ENCODE results near the gene PGK2.
"Not testable (repeated sequence)": the region's sequence is repeated elsewhere in the genome, so short reads cannot be mapped to it uniquely, and the experiment has no call there.

The PGK2 gene

GRCh38 chr6:49787176-49787575 lies at the start of gene PGK2:
Gene PGK2, minus strand, starts transcription at chr6:49787285. Its CDS starts 98 bp downstream, at chr6:49787187.
- no peak for DNase-seq (ENCODE audit: low read depth in 2 of 2)

- DNase-seq (ENCODE audit: low read depth in 2 of 2) = no peak
These were observed 48.1 kb upstream of the PGK2 start for GRCh38 chr6:49835140-49835539.

DNA sequence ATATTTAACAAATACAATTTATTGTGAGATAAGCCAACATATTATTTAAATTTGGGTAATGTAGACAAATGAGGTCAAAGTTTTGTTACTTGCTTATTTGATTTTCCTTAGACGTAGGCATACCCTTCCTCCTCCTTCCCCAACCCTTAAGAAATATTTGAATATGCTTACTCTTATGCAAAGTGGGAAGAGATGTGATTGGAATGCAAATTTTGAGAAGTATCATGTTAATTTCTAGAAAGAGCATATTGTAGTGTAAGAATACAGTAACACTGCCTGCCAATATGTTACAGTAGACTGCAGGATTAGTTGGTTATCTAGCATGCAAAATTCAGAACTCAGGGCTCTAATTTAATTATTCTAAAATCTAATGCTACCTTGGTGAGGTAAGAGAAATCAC lies 46.3 kb upstream of the PGK2 start:
- DNase-seq (ENCODE audit: low read depth in 2 of 2) = no peak

GRCh38 chr6:49826743-49827406 lies 39.8 kb upstream of the PGK2 start:
- no peak for DNase-seq (ENCODE audit: low read depth in 2 of 2)

DNA sequence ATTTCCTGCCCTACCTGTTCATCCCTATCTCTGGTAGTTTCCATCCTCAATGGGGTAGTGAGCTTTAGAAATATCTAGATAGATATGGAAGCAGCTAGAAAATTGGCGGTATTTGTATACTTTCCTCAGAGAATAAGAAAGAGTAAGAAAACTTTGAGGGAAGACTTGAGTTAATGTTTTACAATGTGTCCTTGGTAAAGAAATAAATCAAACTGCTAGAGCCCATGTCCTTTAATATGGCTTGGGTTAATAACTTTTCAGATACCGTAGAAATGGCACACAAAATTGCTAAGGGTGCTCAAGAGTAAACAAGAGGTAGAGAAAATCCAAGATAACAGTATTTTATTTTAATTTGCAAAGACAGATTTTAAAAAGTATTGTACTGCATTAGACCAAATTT lies 28.1 kb upstream of the PGK2 start:
- no peak for DNase-seq (ENCODE audit: low read depth in 2 of 2)

- DNase-seq (ENCODE audit: low read depth in 2 of 2) = no peak
These were observed 26.2 kb upstream of the PGK2 start for GRCh38 chr6:49813248-49813647.

DNA sequence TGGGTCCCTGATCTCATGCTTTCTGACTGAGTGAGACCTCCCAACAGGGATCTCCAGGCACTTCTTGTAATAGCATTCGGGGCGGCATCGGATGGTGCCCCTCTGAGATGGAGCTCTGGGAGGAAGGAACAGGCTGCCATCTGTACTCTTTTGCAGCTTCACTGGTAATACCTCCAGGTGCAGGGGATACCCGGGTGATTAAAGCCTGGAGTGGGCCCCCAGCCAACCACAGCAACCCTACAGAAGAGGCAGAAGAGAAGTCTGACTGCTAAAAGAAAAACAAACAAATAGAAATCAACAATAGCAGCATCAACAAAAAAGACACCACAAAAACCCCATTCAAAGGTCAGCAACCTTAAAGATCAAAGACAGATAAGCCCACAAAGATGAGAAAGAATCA lies 19.1 kb upstream of the PGK2 start:
- DNase-seq (ENCODE audit: low read depth in 2 of 2) = no peak

DNA sequence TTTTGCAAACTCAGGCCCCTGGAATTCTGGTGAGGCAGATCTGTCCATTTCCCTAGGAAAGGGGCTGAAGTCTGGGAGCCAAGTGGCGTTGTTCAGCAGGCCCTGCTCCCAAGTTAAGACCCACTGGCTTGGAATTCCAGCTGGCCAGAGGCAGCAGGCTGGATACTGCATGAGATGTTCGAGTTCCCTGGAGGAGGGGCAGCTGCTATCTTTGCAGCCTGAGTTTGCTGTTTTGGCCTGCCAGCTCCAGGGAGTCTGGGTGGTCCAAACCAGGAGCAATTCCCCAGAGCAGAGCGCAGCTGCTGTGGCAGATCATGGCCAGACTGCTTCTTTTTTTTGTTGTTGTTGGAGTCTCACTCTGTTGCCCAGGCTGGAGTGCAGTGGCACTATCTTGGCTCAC lies 18.2 kb upstream of the PGK2 start:
- DNase-seq (ENCODE audit: low read depth in 2 of 2) = no peak

GRCh38 chr6:49801525-49801924 lies 14.4 kb upstream of the PGK2 start:
- DNase-seq (ENCODE audit: low read depth in 2 of 2) = no peak

- DNase-seq (ENCODE audit: low read depth in 2 of 2) = no peak
These were observed 12.0 kb upstream of the PGK2 start for GRCh38 chr6:49799090-49799489.

- not testable (repeated sequence) for DNase-seq (ENCODE audit: low read depth in 2 of 2)
These were observed 9.9 kb upstream of the PGK2 start for GRCh38 chr6:49796842-49797455.

GRCh38 chr6:49790341-49790740 lies 3.3 kb upstream of the PGK2 start:
- DNase-seq (ENCODE audit: low read depth in 2 of 2) = no peak

DNA sequence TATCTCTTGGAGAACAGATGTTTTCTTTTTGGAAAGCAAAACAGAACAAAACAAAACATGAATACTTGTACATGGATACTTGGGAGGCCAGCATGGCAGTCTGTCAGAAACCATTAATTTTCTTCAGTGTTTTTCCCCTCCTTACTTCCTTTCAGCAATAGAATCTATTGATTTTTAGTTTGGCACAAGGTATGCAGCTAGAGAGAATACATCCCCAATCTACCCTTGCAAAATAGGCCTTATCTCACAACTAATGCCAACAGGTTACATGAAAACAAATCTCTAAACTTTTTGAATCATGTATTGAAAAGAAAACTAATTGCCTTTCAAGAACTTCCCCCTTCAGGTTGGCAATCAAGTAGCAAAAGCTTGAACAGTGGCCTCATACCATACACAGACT lies 2.8 kb downstream of the PGK2 start:
- no peak for DNase-seq (ENCODE audit: low read depth in 2 of 2)

GRCh38 chr6:49782725-49783124 lies 4.4 kb downstream of the PGK2 start:
- no peak for DNase-seq (ENCODE audit: low read depth in 2 of 2)

DNA sequence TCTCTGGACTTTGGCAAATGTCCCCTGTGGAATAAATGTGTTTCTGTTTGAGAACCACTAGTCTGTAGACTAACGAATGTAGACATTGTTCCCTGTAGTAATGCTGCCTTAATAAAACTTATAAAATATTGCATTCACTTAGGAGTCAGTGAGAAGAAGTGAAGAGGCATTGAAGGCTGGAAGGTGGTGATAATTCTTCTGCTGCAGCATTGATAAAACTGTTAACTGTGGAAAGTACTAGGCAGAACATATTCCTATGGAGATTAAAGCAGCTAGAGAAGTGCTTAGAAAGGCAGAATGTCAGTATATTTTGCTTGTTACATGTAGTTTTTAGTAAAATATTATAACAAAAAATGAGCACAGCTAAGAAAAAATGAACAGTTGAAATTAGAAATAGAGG lies 4.8 kb downstream of the PGK2 start:
- DNase-seq (ENCODE audit: low read depth in 2 of 2) = no peak

- DNase-seq (ENCODE audit: low read depth in 2 of 2) = no peak
These were observed 10.6 kb downstream of the PGK2 start for GRCh38 chr6:49776444-49776843.

- no peak for DNase-seq (ENCODE audit: low read depth in 2 of 2)
These were observed 12.0 kb downstream of the PGK2 start for GRCh38 chr6:49775043-49775442.

DNA sequence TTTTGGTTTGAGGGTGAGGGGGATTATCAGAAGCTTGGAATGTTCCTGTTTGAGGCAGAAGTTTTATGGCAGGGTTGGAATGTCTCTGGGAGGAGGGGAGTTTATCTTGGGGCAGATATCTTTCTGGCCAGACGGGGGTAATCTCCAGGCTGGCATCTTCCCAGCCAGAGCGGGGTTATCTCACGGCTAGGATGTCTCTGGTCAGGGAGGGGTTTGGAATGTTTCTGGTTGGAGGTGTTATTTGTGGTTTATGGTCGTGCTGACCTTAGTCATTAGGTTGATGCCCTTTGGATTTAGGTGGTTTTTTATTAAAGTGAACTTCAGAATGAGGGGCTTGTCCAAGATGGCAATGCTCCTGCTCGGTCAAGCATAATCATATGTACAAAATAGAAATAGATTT lies 14.8 kb downstream of the PGK2 start:
- DNase-seq (ENCODE audit: low read depth in 2 of 2) = no peak

- no peak for DNase-seq (ENCODE audit: low read depth in 2 of 2)
These were observed 20.3 kb downstream of the PGK2 start for GRCh38 chr6:49766762-49767161.

DNA sequence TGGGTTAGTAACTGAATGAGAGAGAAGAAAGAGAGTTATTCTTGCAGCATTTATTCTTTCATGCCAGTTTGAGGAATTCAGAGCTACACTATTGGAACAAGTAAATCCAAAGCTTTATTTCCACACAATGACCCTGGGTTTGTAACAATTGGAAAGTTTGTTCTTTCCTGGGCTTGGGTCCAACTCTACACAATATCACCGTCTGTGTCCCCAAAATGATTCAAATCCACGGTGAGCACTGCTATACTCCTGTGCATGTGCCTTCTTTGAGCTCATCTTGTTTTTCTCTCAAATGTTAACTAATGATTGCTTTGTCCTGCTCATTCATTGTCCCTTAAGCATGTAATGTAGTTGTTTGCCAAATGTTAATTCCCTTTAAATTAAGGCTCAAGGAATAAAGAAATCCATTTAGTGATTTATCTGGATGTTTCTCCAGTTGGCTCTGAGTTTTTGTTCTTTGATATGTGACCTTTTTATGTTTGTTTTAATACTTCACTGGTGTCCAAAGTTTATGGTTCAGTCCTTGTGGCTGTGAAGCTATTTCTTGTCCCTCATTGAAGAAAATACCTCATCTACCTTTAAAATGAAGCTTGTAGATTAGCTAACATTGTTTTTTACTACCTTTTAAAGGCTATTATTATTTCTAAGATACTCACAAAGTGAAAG lies 22.4 kb downstream of the PGK2 start:
- no peak for DNase-seq (ENCODE audit: low read depth in 2 of 2)

DNA sequence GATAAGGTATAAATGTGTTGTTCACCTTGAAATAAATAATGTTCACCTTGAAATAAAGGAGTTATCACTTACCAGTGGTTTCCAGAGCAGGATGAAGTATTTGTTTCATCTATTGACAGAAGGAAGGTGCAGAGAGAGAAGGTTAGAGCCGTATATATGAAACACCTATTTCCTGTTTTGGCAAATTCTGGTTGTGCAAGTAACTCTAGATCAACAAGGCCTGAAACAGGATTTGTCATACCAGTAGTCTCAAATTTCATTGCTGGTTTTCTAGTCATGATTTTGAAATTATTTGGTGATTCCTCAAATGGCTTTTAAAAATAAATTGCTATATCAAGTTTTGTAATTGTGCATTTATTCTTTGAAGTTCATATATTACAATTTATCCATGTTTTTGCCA lies 42.8 kb downstream of the PGK2 start, which contains the start of gene CRISP3:
Gene CRISP3 (minus strand): TSS at position 130 of the 400 bp plus-strand sequence. CDS start 21 bp downstream, at position 109.
- DNase-seq (ENCODE audit: low read depth in 2 of 2) = no peak

DNA sequence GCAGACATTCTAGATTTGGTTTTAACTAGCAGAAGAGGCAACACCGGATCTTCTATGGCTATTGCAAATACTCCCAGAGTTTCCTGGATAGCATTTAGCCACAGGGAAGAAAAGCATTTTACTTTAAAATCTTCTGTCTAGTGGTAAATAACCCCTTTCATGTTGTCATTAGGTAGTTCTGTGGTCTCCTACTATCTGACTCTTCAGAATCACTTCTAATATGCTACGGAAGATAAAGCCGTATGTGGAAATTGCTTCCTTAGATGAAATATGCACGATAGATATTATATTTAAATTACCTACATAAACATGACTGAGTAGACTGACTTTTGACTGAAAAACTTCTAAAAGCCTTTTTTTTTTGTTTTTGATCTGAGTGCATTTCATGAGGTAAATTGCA lies 43.7 kb downstream of the PGK2 start:
- DNase-seq (ENCODE audit: low read depth in 2 of 2) = no peak

DNA sequence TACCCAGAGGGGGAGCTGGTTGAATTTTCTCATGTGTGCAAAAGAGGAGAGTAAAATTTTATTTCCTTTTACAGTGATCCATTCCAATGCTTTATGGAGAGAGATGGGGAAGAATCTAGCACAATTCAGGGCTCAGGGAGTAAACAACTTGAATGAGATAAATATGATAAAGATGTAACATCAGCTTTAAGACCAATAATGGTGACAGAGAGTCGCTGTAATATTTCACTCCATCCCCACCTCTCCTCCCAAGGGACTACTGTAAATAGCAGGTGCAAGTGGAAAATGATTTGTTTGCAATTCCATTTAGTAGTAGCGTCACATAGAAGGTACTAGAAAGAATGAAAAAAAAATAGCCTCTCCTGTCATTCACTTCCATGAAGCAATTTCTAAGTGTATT lies 47.7 kb downstream of the PGK2 start:
- DNase-seq (ENCODE audit: low read depth in 2 of 2) = no peak

Measured in stimulated activated CD8-positive, alpha-beta memory T cell treated with anti-CD3 and anti-CD28 coated beads, Interleukin-7, amount 100 ng/mL, for 1 hour (primary cell).